Inflammatory macrophage (primary cell): ENCODE results near the gene ZBTB32.
"Not testable (repeated sequence)": the region's sequence is repeated elsewhere in the genome, so short reads cannot be mapped to it uniquely, and the experiment has no call there.

Experiments used
- DNase-seq, 2 donors: peaks; one replicate each; pipeline ENCODE4 v3.0.0-alpha.2; 2020 to 2022

ZBTB32 gene

GRCh38 chr19:35721374-35721773, 17.0 kb downstream of the ZBTB32 start:
- DNase-seq = no peak

- DNase-seq = no peak
These were observed 18.1 kb downstream of the ZBTB32 start for GRCh38 chr19:35722461-35722860.

- no peak for DNase-seq
These were observed 18.5 kb downstream of the ZBTB32 start for GRCh38 chr19:35722897-35723296.

GRCh38 chr19:35723671-35724070, 19.3 kb downstream of the ZBTB32 start:
- no peak for DNase-seq

GRCh38 chr19:35724132-35724531, 19.8 kb downstream of the ZBTB32 start:
- DNase-seq = not testable (repeated sequence)

GRCh38 chr19:35724560-35724959, 20.2 kb downstream of the ZBTB32 start:
- DNase-seq = no peak

GRCh38 chr19:35725216-35725861, 21.0 kb downstream of the ZBTB32 start:
- no peak for DNase-seq

- no peak for DNase-seq
These were observed 22.9 kb downstream of the ZBTB32 start for GRCh38 chr19:35727053-35727955.

GRCh38 chr19:35727956-35728706, 23.8 kb downstream of the ZBTB32 start:
- DNase-seq = no peak

GRCh38 chr19:35729021-35729420, 24.7 kb downstream of the ZBTB32 start:
- DNase-seq = no peak

- no peak for DNase-seq
These were observed 25.4 kb downstream of the ZBTB32 start for GRCh38 chr19:35729763-35730162.

GRCh38 chr19:35730326-35730725, 26.0 kb downstream of the ZBTB32 start:
- no peak for DNase-seq

GRCh38 chr19:35731353-35731752, 27.0 kb downstream of the ZBTB32 start:
- no peak for DNase-seq

- no peak for DNase-seq
These were observed 27.5 kb downstream of the ZBTB32 start for GRCh38 chr19:35731779-35732405.

GRCh38 chr19:35732540-35733179, 28.3 kb downstream of the ZBTB32 start:
- no peak for DNase-seq

- no peak for DNase-seq
These were observed 29.1 kb downstream of the ZBTB32 start for GRCh38 chr19:35733180-35734125.

GRCh38 chr19:35734273-35734672, 29.9 kb downstream of the ZBTB32 start:
- no peak for DNase-seq

GRCh38 chr19:35734889-35735288, 30.5 kb downstream of the ZBTB32 start:
- DNase-seq = no peak

GRCh38 chr19:35736913-35737886, 32.8 kb downstream of the ZBTB32 start:
- DNase-seq = no peak
